Posterior vena cava (tissue), 2 donors: ENCODE results near the gene CALML3. TPM values are rescaled to one million over a fixed set of nuclear protein-coding genes. Genes with fewer than 3 reads are reported as not detected.
"Not testable (repeated sequence)": the region's sequence is repeated elsewhere in the genome, so short reads cannot be mapped to it uniquely, and the experiment has no call there.

Experiments used
- DNase-seq: peaks from one replicate; pipeline ENCODE4 v3.0.0-alpha.2; 2020; ENCODE audit warnings: low spot score
- intact Hi-C, 2 donors: fragments of 100-400 bp; cut with DNase I; formaldehyde crosslinking; loops; one replicate each; pipeline versions ENCODE4 v1.14.1 to v1.14.2; 2022 to 2023
- total RNA-seq, 2 donors: library from RNA; stranded (reverse); fragmentation: NEBNext Ultra II Directional; extraction: Animal tissue kit (Norgen Biotek cat#: 25700); gene quantifications; one replicate each; pipeline ENCODE4 v1.2.1, GENCODE V29; 2021
- donor health status: DM: yes; HTN: yes; CAD: no.
- donor health status: DM: yes; HTN: yes; CAD: no.

CALML3 gene
- total RNA-seq, 2 donors from 2014 or later, result not detected

GRCh38 chr10:5547931-5548660, 23.3 kb downstream of the CALML3 start:
- peak; percentile 82 for DNase-seq
- intact Hi-C loops, result loop anchor here in 1 of 2 donors (10.0 kb wide), 1 partner anchor 93 kb away; no protein-coding TSS in a partner anchor

GRCh38 chr10:5549462-5550249, 24.9 kb downstream of the CALML3 start:
- intact Hi-C loops, result loop anchor here in 1 of 2 donors (10.0 kb wide), 1 partner anchor 95 kb away; no protein-coding TSS in a partner anchor
- DNase-seq, result peak; percentile 52

GRCh38 chr10:5550250-5550545, 25.4 kb downstream of the CALML3 start:
- intact Hi-C loops, result no loop called here
- no peak for DNase-seq

GRCh38 chr10:5550621-5551530, 26.1 kb downstream of the CALML3 start:
- intact Hi-C loops, result no loop called here
- DNase-seq, result peak; percentile 72

GRCh38 chr10:5551531-5552375, 27.0 kb downstream of the CALML3 start:
- DNase-seq, result peak; percentile 58
- intact Hi-C loops, result no loop called here

GRCh38 chr10:5552376-5553321, 27.9 kb downstream of the CALML3 start:
- intact Hi-C loops, result no loop called here
- peak; percentile 75 for DNase-seq

- peak; percentile 75 for DNase-seq
- intact Hi-C loops, result no loop called here
These were observed 28.8 kb downstream of the CALML3 start for GRCh38 chr10:5553400-5554170.

GRCh38 chr10:5555021-5555510, 30.3 kb downstream of the CALML3 start:
- intact Hi-C loops, result no loop called here
- peak; percentile 85 for DNase-seq

GRCh38 chr10:5555881-5556280, 31.1 kb downstream of the CALML3 start:
- intact Hi-C loops, result no loop called here
- DNase-seq, result no peak

GRCh38 chr10:5556576-5556975, 31.8 kb downstream of the CALML3 start:
- intact Hi-C loops, result no loop called here
- DNase-seq, result peak; percentile 73

- intact Hi-C loops, result no loop called here
- DNase-seq, result peak; percentile 74
These were observed 32.4 kb downstream of the CALML3 start for GRCh38 chr10:5557040-5557721.

GRCh38 chr10:5557799-5558771, 33.3 kb downstream of the CALML3 start:
- intact Hi-C loops, result no loop called here
- DNase-seq, result peak; percentile 77

- intact Hi-C loops, result not testable (repeated sequence)
- DNase-seq, result peak; percentile 45
These were observed 34.3 kb downstream of the CALML3 start for GRCh38 chr10:5559022-5559421.

GRCh38 chr10:5559642-5560141, 34.9 kb downstream of the CALML3 start:
- no peak for DNase-seq
- intact Hi-C loops, result no loop called here
